ENCODE data around the gene CRTAC1.

The CRTAC1 gene

GRCh38 chr10:97920865-97921264 lies 109.6 kb downstream of the CRTAC1 start:
- FAIRE-seq = no peak

- no peak for FAIRE-seq
These were observed 111.4 kb downstream of the CRTAC1 start for GRCh38 chr10:97919012-97919411.

DNA sequence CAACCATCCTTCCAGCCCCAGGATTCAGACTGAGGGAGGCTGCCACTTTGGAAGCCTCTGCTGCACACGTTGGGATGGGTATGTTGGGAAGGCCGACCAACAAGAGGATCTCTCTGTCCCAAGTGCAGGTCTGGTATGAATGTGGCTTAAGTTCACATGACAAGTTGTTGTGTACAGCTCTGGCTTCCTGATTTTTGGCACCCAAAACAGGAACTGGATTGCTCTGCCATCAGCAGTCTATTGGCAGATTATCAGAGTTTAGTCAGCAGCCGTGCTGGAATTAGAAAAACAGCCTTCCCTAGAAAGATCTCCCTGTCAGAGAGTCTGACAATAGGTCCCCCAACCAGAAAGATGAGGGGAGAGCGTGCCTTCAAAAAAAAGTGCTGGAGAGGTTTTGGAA lies 113.8 kb downstream of the CRTAC1 start:
- no peak for FAIRE-seq

GRCh38 chr10:97915346-97916131 lies 114.9 kb downstream of the CRTAC1 start:
- FAIRE-seq = no peak

GRCh38 chr10:97914837-97915211 lies 115.6 kb downstream of the CRTAC1 start:
- FAIRE-seq = no peak

- no peak for FAIRE-seq
These were observed 116.1 kb downstream of the CRTAC1 start for GRCh38 chr10:97914171-97914836.

DNA sequence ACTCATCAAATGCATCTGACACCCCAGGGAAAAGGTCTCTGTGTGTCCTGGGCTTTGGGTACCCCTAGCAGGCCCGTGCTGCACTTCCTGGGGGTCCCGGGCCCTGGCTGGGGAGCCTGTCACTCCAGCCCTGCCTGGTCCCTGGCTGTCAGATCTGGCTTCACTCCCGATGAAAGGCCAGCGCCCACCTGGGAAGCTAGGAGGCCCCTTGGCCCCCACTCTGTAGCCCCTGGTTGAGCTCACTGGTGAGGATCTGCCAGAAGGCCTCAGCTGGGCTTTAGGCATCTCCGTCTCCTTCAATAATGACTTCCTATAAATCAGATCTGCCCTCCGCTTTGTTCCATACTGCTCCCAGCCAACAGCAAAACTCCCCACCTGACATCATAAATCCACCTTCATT lies 116.8 kb downstream of the CRTAC1 start:
- no peak for FAIRE-seq

GRCh38 chr10:97913193-97913592 lies 117.2 kb downstream of the CRTAC1 start:
- FAIRE-seq = no peak

DNA sequence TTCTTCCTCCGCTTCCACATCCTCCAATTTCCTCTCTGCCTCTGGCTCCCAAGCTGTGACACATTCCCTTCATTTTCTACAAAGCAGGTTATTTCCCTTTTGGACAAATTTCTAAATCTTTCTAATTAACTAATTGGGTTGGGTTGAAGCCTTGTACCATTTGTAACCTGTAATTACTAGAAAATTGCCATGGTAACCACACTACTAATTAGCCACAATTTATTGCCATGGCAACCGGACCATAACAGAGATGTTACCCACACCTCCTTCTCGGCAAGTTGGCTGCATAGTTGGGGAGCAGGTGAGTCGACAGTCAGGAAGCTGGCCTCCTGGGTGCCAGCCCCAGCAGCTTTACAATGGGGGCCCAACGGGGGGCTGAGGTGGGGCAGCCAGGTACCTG lies 119.2 kb downstream of the CRTAC1 start:
- FAIRE-seq = no peak

GRCh38 chr10:97910661-97911060 lies 119.8 kb downstream of the CRTAC1 start:
- no peak for FAIRE-seq

GRCh38 chr10:97907830-97908229 lies 122.6 kb downstream of the CRTAC1 start:
- no peak for FAIRE-seq

DNA sequence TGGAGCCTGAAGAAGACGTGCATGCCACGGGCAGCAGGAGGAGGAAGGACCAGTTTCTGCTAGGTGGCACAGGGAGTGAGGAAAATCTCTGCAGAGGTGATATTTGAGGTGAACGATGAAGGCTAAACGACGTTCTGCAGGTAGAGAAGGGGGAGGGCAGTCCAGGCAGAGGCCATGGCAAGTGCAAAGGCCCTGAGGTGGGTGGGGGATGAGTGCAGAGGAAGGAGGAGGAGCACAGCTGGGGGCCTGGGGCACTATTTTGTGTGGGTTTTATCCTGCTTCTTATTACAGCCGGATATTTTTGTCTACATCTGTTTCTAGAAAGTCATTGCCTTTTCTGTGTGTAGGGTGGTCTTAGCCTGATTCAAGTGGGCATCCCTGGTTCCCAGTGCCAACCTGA lies 123.2 kb downstream of the CRTAC1 start:
- FAIRE-seq = no peak

DNA sequence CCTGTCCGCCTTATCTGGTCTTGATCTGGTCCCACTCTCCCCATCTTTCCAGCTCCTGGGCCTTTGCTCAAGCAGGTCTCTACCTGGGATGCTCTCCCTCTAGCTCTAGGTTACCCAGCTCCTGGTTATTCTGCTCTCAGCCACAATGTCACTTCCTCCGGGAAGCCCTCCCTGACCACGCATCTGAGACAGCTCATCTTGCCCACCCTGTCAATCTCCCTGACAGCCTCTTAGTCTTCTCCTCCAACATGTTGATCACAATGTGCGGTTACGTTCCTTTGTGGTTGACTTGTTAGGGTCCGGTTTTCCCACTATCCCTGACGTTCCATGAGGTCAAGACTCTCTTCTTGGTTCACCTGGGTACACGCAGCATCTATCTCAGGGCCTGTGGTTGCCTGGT lies 125.1 kb downstream of the CRTAC1 start:
- FAIRE-seq = no peak

DNA sequence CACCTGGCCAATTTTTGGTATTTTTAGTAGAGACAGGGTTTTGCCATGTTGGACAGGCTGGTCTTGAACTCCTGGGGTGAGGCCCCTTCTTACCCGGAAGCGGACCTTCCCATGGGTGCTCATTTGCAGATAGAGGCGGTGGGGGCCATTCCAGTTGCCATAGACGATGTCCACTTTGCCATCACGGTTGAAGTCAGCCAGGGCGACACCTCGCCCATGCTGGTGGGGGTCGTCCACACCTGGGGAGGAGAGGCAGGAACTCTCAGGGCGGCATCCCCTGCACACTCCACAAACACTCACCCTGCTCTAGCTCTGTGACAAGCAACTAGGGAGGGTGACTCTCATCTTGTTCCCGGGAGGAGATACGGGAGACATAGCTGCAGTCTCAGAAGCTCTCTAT lies 125.8 kb downstream of the CRTAC1 start:
- FAIRE-seq = no peak

DNA sequence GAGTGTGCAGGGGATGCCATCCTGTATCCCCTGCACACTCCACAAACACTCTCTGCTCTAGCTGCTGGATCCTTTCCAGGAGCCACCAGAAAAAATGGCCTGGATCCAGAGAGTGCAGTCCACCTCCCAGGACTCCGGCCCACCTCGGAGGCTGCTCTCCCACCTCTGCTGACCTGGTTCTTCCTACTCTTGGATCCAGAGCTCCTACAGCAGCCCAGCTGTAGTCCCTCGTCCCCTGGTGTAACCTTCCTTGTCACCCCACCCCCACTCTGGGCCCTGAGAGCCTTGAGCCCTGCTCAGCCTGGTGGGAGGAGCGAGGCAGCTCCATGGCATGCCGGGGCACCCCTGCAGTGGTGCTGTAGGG lies 126.4 kb downstream of the CRTAC1 start:
- FAIRE-seq = no peak

- FAIRE-seq = no peak
These were observed 127.0 kb downstream of the CRTAC1 start for GRCh38 chr10:97903128-97904017.

DNA sequence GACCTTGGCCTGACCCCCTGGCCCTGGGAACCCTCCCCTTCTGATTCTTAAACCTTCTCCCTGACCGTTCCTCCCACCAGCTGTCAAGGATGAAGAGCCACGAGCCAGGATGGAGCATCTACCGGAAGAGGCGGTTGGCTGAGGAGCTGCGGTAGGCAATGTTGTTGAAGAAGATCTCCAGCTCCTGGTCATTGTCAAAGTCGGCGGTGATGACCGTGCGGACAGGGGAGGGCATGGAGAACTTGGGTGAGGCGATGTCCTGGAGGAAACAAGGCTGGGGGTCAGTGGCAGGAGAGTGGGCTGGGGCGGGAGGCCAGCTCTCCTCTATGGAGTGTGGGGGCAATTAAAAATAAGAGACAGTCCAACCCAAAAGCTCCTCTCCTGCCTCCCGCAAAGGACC lies 129.0 kb downstream of the CRTAC1 start:
- no peak for FAIRE-seq

- no peak for FAIRE-seq
These were observed 132.0 kb downstream of the CRTAC1 start for GRCh38 chr10:97898429-97898828.

- FAIRE-seq = no peak
These were observed 133.6 kb downstream of the CRTAC1 start for GRCh38 chr10:97896756-97897358.

DNA sequence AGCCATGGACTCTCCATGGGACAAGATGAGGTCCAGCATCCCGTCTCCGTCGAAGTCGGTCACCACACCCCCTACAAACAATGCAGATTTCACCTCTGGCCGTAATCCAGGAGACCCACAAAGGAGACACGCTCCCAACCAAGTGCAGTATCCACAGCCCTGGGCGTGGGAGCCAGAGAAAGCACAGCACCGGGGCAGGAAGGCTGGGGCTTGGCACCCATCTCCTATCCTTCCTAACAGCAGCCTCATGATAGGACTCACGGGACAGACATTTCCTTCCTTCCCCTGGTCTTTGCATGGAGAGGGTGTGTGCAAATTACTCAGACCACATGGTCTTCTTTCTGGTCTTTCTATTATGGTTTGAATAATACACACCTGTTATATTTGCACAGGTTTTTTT lies 134.5 kb downstream of the CRTAC1 start:
- no peak for FAIRE-seq

DNA sequence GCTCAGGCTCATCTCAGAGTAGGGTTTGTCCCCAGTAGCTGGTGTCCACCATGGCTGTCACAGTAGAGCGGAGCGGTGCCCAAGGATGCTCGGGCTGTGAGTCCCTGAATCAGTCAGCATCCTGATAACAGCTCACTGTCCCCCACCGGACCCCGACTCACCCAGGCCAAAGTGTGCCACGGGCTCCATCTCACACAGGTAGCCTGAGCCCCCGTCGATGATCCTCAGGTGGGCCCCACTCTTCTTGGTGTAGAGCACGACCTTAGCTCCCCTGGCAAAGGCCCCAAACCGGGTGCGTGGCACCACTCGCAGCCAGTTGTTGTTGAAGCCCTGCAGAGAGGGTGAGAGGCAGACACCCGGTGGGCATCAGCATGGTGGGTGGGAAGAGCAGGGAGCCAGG lies 135.3 kb downstream of the CRTAC1 start:
- no peak for FAIRE-seq

GRCh38 chr10:97894092-97894491 lies 136.3 kb downstream of the CRTAC1 start:
- FAIRE-seq = no peak

DNA sequence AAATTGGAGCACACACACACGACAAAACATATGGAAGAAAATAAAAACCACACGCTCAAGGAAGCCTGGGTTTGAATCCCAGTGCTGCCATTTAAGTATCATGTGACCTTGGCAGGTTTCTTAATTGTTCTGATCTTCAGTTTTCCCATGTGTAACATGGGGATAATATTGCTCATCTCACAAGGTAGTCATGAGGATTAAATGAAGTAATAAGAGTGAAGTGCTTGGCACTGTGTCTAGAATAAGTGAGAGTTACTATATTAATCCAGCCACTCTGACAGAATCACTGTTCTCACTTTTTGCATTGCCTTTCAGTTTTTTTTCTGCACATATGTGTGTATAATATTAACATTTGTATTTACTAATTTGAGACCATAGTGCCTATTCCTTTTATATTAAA lies 137.5 kb downstream of the CRTAC1 start:
- FAIRE-seq = no peak

Measured in islet of Langerhans (tissue), 1 donor.